ENCODE data around the gene ERC1. TPM values are rescaled to one million over a fixed set of nuclear protein-coding genes. Genes with fewer than 3 reads are reported as not detected.

The ERC1 gene
- total RNA-seq, 4 donors from 2014 or later, result 58.0 to 83.2 (median 73.5) TPM

- Histone ChIP-seq H3K27me3 (no peaks in the 10 kb centered on the region), H3K4me3 (no peak overlapping the region), H3K36me3 (peaks cover 0 to 12% (median 0%) of the 10 kb centered on the region in 3 donors), H3K9me3 (no peaks in the 10 kb centered on the region), H3K27ac (no peak overlapping the region), H3K4me1 (peaks cover 0 to 8% (median 0%) of the 10 kb centered on the region in 4 donors)
- no peak for TF ChIP-seq EP300 (IDR thresholded peaks at IDR 0.05)
- TF ChIP-seq, protein P1, sequence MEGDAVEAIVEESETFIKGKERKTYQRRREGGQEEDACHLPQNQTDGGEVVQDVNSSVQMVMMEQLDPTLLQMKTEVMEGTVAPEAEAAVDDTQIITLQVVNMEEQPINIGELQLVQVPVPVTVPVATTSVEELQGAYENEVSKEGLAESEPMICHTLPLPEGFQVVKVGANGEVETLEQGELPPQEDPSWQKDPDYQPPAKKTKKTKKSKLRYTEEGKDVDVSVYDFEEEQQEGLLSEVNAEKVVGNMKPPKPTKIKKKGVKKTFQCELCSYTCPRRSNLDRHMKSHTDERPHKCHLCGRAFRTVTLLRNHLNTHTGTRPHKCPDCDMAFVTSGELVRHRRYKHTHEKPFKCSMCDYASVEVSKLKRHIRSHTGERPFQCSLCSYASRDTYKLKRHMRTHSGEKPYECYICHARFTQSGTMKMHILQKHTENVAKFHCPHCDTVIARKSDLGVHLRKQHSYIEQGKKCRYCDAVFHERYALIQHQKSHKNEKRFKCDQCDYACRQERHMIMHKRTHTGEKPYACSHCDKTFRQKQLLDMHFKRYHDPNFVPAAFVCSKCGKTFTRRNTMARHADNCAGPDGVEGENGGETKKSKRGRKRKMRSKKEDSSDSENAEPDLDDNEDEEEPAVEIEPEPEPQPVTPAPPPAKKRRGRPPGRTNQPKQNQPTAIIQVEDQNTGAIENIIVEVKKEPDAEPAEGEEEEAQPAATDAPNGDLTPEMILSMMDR (IDR thresholded peaks at IDR 0.05), result no peak
- TF ChIP-seq POLR2A (IDR thresholded peaks at IDR 0.05), result no peak
- DNase-seq (ENCODE audit: low spot score in 2 of 2), result no peak
- WGBS, 2 donors, result 54 to 61% methylated on average over 10 of the region's 10 CpGs
Observed at GRCh38 chr12:1463073-1463905, 472.3 kb downstream of the ERC1 start.

GRCh38 chr12:1464925-1465324, 473.9 kb downstream of the ERC1 start:
- no peaks in the 10 kb centered on the region for H3K27me3 ChIP-seq
- peaks cover 0 to 12% (median 0%) of the 10 kb centered on the region in 3 donors for H3K36me3 ChIP-seq
- DNase-seq (ENCODE audit: low spot score in 2 of 2), result no peak
- no peak overlapping the region for H3K27ac ChIP-seq
- TF ChIP-seq, protein P1 (IDR thresholded peaks at IDR 0.05), result no peak
- TF ChIP-seq EP300 (IDR thresholded peaks at IDR 0.05), result no peak
- TF ChIP-seq POLR2A (IDR thresholded peaks at IDR 0.05), result no peak
- H3K4me1 ChIP-seq, result peaks cover 0 to 23% (median 2%) of the 10 kb centered on the region in 4 donors
- no peak overlapping the region for H3K4me3 ChIP-seq
- WGBS, 2 donors, result 92 to 93% methylated on average over 6 of the region's 6 CpGs
- H3K9me3 ChIP-seq, result no peaks in the 10 kb centered on the region

- peaks cover 0 to 29% (median 2%) of the 10 kb centered on the region in 4 donors for H3K4me1 ChIP-seq
Observed at GRCh38 chr12:1465990-1466389, 475.0 kb downstream of the ERC1 start.

GRCh38 chr12:1466481-1467154, 475.6 kb downstream of the ERC1 start:
- Histone ChIP-seq H3K36me3 (peaks cover 0 to 12% (median 0%) of the 10 kb centered on the region in 3 donors), H3K27ac (no peak overlapping the region), H3K27me3 (no peaks in the 10 kb centered on the region), H3K9me3 (no peaks in the 10 kb centered on the region), H3K4me3 (no peak overlapping the region), H3K4me1 (peaks cover 0 to 29% (median 2%) of the 10 kb centered on the region in 4 donors)
- no peak for TF ChIP-seq POLR2A (IDR thresholded peaks at IDR 0.05)
- TF ChIP-seq, protein P1 (IDR thresholded peaks at IDR 0.05), result no peak
- no peak for TF ChIP-seq EP300 (IDR thresholded peaks at IDR 0.05)
- WGBS, 2 donors, result 62 to 71% methylated on average over 5 of the region's 5 CpGs
- DNase-seq (ENCODE audit: low spot score in 2 of 2), result no peak

More at GRCh38 chr12:1465990-1466389, 475.0 kb downstream of the ERC1 start:
- WGBS, 2 donors, result 94 to 95% methylated on average over 11 of the region's 11 CpGs
- Histone ChIP-seq H3K27me3 (no peaks in the 10 kb centered on the region), H3K27ac (no peak overlapping the region), H3K36me3 (peaks cover 0 to 12% (median 0%) of the 10 kb centered on the region in 3 donors), H3K4me3 (no peak overlapping the region), H3K9me3 (no peaks in the 10 kb centered on the region)
- TF ChIP-seq EP300 (IDR thresholded peaks at IDR 0.05), result no peak
- no peak for DNase-seq (ENCODE audit: low spot score in 2 of 2)

DNA sequence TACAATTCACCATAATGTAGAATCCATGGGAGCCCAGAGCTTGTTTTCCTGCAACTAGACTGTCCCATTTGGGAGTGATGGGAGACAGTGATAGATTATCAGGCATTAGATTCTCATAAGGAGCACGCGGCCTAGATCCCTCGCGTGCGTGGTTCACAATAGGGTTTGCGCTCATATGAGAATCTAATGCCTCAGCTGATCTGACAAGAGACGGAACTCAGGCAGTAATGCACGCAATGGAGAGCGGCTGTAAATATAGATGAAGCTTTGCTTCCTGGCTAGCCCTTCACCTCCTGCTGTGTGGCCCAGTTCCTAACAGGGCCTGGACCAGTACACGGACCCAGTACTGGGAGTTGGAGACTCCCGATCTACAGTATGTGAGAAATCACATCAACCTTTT, 476.7 kb downstream of the ERC1 start:
- no peak for DNase-seq (ENCODE audit: low spot score in 2 of 2)
- no peak overlapping the region for H3K4me3 ChIP-seq
- H3K27me3 ChIP-seq, result no peaks in the 10 kb centered on the region
- WGBS, 2 donors, result 95 to 96% methylated on average over 11 of the region's 11 CpGs
- no peaks in the 10 kb centered on the region for H3K9me3 ChIP-seq
- peaks cover 0 to 35% (median 2%) of the 10 kb centered on the region in 4 donors for H3K4me1 ChIP-seq
- TF ChIP-seq EP300 (IDR thresholded peaks at IDR 0.05) (no peak), POLR2A (IDR thresholded peaks at IDR 0.05) (no peak)
- TF ChIP-seq, protein P1 (IDR thresholded peaks at IDR 0.05), result no peak
- peaks cover 0 to 12% (median 0%) of the 10 kb centered on the region in 3 donors for H3K36me3 ChIP-seq
- H3K27ac ChIP-seq, result no peak overlapping the region

Measured in tibial nerve (tissue), 4 donors.